ENCODE measurements around the gene ARL17B.
"Not testable (repeated sequence)": the region's sequence is repeated elsewhere in the genome, so short reads cannot be mapped to it uniquely, and the experiment has no call there.

ARL17B gene

GRCh38 chr17:46286764-46287221 lies 74.8 kb downstream of the ARL17B start:
- not testable (repeated sequence) for H3K9me3 ChIP-seq (ENCODE audit: insufficient read depth, low read length); H3K27ac ChIP-seq (ENCODE audit: low read depth, low read length); H3K9ac ChIP-seq (ENCODE audit: low read length); H3K79me2 ChIP-seq (ENCODE audit: insufficient read depth, low read length); H3K36me3 ChIP-seq (ENCODE audit: low read length); H2AFZ ChIP-seq (ENCODE audit: low read depth, low read length, severe bottlenecking); H4K20me1 ChIP-seq (ENCODE audit: low read depth, low read length); H3K4me2 ChIP-seq (ENCODE audit: low read depth, low read length, poor library complexity, severe bottlenecking); H3K4me3 ChIP-seq (ENCODE audit: insufficient read depth, low read length, poor library complexity, severe bottlenecking); H3K27me3 ChIP-seq (ENCODE audit: low read length); H3K9me2 ChIP-seq (replicated peaks; ENCODE audit: insufficient read depth, low read length)
- peak; percentile 64 for TF ChIP-seq CTCF (IDR thresholded peaks at IDR 0.05; ENCODE audit: insufficient read depth, low read length, poor library complexity, severe bottlenecking)
- H3F3A ChIP-seq (ENCODE audit: insufficient read depth), result peaks cover 11% of the 10 kb centered on the region

- H3K27ac ChIP-seq (ENCODE audit: low read depth, low read length); H3K36me3 ChIP-seq (ENCODE audit: low read length); H3K27me3 ChIP-seq (ENCODE audit: low read length); H3K4me3 ChIP-seq (ENCODE audit: insufficient read depth, low read length, poor library complexity, severe bottlenecking); H4K20me1 ChIP-seq (ENCODE audit: low read depth, low read length); H3F3A ChIP-seq (ENCODE audit: insufficient read depth); H3K9me3 ChIP-seq (ENCODE audit: insufficient read depth, low read length); H3K4me2 ChIP-seq (ENCODE audit: low read depth, low read length, poor library complexity, severe bottlenecking); H2AFZ ChIP-seq (ENCODE audit: low read depth, low read length, severe bottlenecking); H3K79me2 ChIP-seq (ENCODE audit: insufficient read depth, low read length); H3K9ac ChIP-seq (ENCODE audit: low read length); H3K9me2 ChIP-seq (replicated peaks; ENCODE audit: insufficient read depth, low read length): not testable (repeated sequence)
Observed at GRCh38 chr17:46285500-46285899, 76.1 kb downstream of the ARL17B start.

GRCh38 chr17:46284467-46284866 lies 77.1 kb downstream of the ARL17B start:
- H3K9me2 ChIP-seq (replicated peaks; ENCODE audit: insufficient read depth, low read length); H3K9ac ChIP-seq (ENCODE audit: low read length); H3K9me3 ChIP-seq (ENCODE audit: insufficient read depth, low read length); H3K36me3 ChIP-seq (ENCODE audit: low read length); H4K20me1 ChIP-seq (ENCODE audit: low read depth, low read length); H3K79me2 ChIP-seq (ENCODE audit: insufficient read depth, low read length); H3K4me3 ChIP-seq (ENCODE audit: insufficient read depth, low read length, poor library complexity, severe bottlenecking); H3F3A ChIP-seq (ENCODE audit: insufficient read depth); H3K27ac ChIP-seq (ENCODE audit: low read depth, low read length); H3K4me2 ChIP-seq (ENCODE audit: low read depth, low read length, poor library complexity, severe bottlenecking); H3K27me3 ChIP-seq (ENCODE audit: low read length); H2AFZ ChIP-seq (ENCODE audit: low read depth, low read length, severe bottlenecking): not testable (repeated sequence)

GRCh38 chr17:46282635-46283034 lies 78.9 kb downstream of the ARL17B start:
- H3K36me3 ChIP-seq (ENCODE audit: low read length); H2AFZ ChIP-seq (ENCODE audit: low read depth, low read length, severe bottlenecking); H3K79me2 ChIP-seq (ENCODE audit: insufficient read depth, low read length); H3K4me2 ChIP-seq (ENCODE audit: low read depth, low read length, poor library complexity, severe bottlenecking); H4K20me1 ChIP-seq (ENCODE audit: low read depth, low read length); H3K9me3 ChIP-seq (ENCODE audit: insufficient read depth, low read length); H3K27ac ChIP-seq (ENCODE audit: low read depth, low read length); H3K9me2 ChIP-seq (replicated peaks; ENCODE audit: insufficient read depth, low read length); H3F3A ChIP-seq (ENCODE audit: insufficient read depth); H3K9ac ChIP-seq (ENCODE audit: low read length); H3K27me3 ChIP-seq (ENCODE audit: low read length); H3K4me3 ChIP-seq (ENCODE audit: insufficient read depth, low read length, poor library complexity, severe bottlenecking): not testable (repeated sequence)

GRCh38 chr17:46281336-46281735 lies 80.2 kb downstream of the ARL17B start:
- not testable (repeated sequence) for H3K4me2 ChIP-seq (ENCODE audit: low read depth, low read length, poor library complexity, severe bottlenecking); H3K9ac ChIP-seq (ENCODE audit: low read length); H3K4me3 ChIP-seq (ENCODE audit: insufficient read depth, low read length, poor library complexity, severe bottlenecking); H3K27ac ChIP-seq (ENCODE audit: low read depth, low read length); H2AFZ ChIP-seq (ENCODE audit: low read depth, low read length, severe bottlenecking); H3K9me3 ChIP-seq (ENCODE audit: insufficient read depth, low read length); H4K20me1 ChIP-seq (ENCODE audit: low read depth, low read length); H3F3A ChIP-seq (ENCODE audit: insufficient read depth); H3K27me3 ChIP-seq (ENCODE audit: low read length); H3K36me3 ChIP-seq (ENCODE audit: low read length); H3K79me2 ChIP-seq (ENCODE audit: insufficient read depth, low read length); H3K9me2 ChIP-seq (replicated peaks; ENCODE audit: insufficient read depth, low read length)

- H3K9ac ChIP-seq (ENCODE audit: low read length); H3K79me2 ChIP-seq (ENCODE audit: insufficient read depth, low read length); H3K27me3 ChIP-seq (ENCODE audit: low read length); H3K9me3 ChIP-seq (ENCODE audit: insufficient read depth, low read length); H3K9me2 ChIP-seq (replicated peaks; ENCODE audit: insufficient read depth, low read length); H3K36me3 ChIP-seq (ENCODE audit: low read length); H3K27ac ChIP-seq (ENCODE audit: low read depth, low read length); H4K20me1 ChIP-seq (ENCODE audit: low read depth, low read length); H2AFZ ChIP-seq (ENCODE audit: low read depth, low read length, severe bottlenecking); H3K4me3 ChIP-seq (ENCODE audit: insufficient read depth, low read length, poor library complexity, severe bottlenecking); H3F3A ChIP-seq (ENCODE audit: insufficient read depth); H3K4me2 ChIP-seq (ENCODE audit: low read depth, low read length, poor library complexity, severe bottlenecking): not testable (repeated sequence)
Observed at GRCh38 chr17:46276728-46277479, 84.7 kb downstream of the ARL17B start.

All from SU-DHL-6 (cell line).